A673 (cell line): ENCODE results near the gene RTBDN.

Experiments
- CTCF ChIP-seq: fragments of 300-800, 200-600 bp; sonication (generic); conservative IDR thresholded peaks from 2 replicates; pipeline ENCODE4 v1.5.1; 2017; ENCODE audit warnings: low read depth, mild to moderate bottlenecking, antibody characterized with exemption, low read length, moderate library complexity, mixed read lengths
- EZH2 ChIP-seq: fragments of 200-600 bp; sonication (generic); IDR thresholded peaks from 2 replicates; pipeline ENCODE4 v1.6.1; 2017; ENCODE audit warnings: borderline replicate concordance, low read depth, mild to moderate bottlenecking, mixed read lengths, antibody characterized with exemption, low read length; ENCODE audit not compliant: poor library complexity, severe bottlenecking

- no peak for TF ChIP-seq CTCF
- no peak for TF ChIP-seq EZH2
These were observed 37.3 kb upstream of the RTBDN start for GRCh38 chr19:12871681-12872080.
